HCT116 (cell line): Measurements from ENCODE around the gene GLUD1. TPM values are rescaled to one million over a fixed set of nuclear protein-coding genes. Genes with fewer than 3 reads are reported as not detected.

ENCODE experiments used
- ATAC-seq: fragments of 200-7000 bp; cut with Tn5 transposase; 2 replicates; pipeline ENCODE4 v1.9.1; 2020; ENCODE audit warnings: mild to moderate bottlenecking, moderate library complexity
- BruUV-seq: library from RNA; stranded (reverse); fragments of 400-500 nt; replicated peaks from 2 replicates; lab custom pipeline; 2021; lab: Mats Ljungman, UMichigan
- CTCF ChIA-PET: fragments of 300-600 bp; sonication (Branson Sonifier 250); formaldehyde crosslinking; loops from one replicate; lab custom pipeline; 2021; ENCODE audit warnings: antibody characterized with exemption; lab: Charles Lee
- POLR2A ChIA-PET: fragments of 300-600, 350-600 bp; sonication (Branson Sonifier 250); formaldehyde crosslinking; loops from one replicate; lab custom pipeline; 2021; ENCODE audit warnings: antibody characterized with exemption; lab: Charles Lee
- RAD21 ChIA-PET, 2 experiments: fragments of 300-600 bp; sonication (Branson Sonifier 250); formaldehyde crosslinking; loops; one replicate each; lab custom pipeline; 2023; ENCODE audit warnings: low total read pairs in 2 of 2; ENCODE audit not compliant: uncharacterized antibody in 2 of 2, unreplicated experiment in 2 of 2, low non-redundant PET in 1 of 2; lab: Charles Lee
- DNase-seq: peaks from one replicate; pipeline ENCODE4 v3.0.0-alpha.2; 2010; ENCODE audit warnings: low read depth, low spot score
- H2AFZ ChIP-seq: fragments of 200-600 bp; shearing (Covaris generic), sonication (generic); 2 replicates; pipeline ENCODE4 v1.6.1; 2017; ENCODE audit warnings: low read depth, mixed run types, mixed read lengths, antibody characterized with exemption, low read length; ENCODE audit not compliant: poor library complexity, severe bottlenecking
- H3K27ac ChIP-seq: 2 replicates; pipeline ENCODE4 v1.5.1; 2012; ENCODE audit warnings: low read depth, low read length
- H3K27me3 ChIP-seq: fragments of 200-600 bp; sonication (generic); 2 replicates; pipeline ENCODE4 v1.6.1; 2016; ENCODE audit warnings: mixed run types, low read length, mixed read lengths; ENCODE audit not compliant: insufficient read depth
- H3K36me3 ChIP-seq, 2 experiments: fragments of 200-500 bp in 1 of 2; fragments of 200-600 bp in 1 of 2; sonication (Bioruptor generic) in 1 of 2; sonication (generic) in 1 of 2; 2 replicates each; pipeline versions ENCODE4 v1.5.1 to v1.6.1; 2014 to 2016; ENCODE audit warnings: low read length in 2 of 2, inconsistent platforms in 1 of 2, mixed read lengths in 1 of 2, mixed run types in 1 of 2; ENCODE audit not compliant: insufficient read depth in 2 of 2, control insufficient read depth in 1 of 2
- H3K4me1 ChIP-seq, 2 experiments: fragments of 200-600 bp in 1 of 2; sonication (generic) in 1 of 2; 2 replicates each; pipeline versions ENCODE4 v1.5.1 to v1.6.1; 2012 to 2017; ENCODE audit warnings: low read length in 2 of 2, inconsistent platforms in 1 of 2, mild to moderate bottlenecking in 1 of 2, mixed read lengths in 1 of 2, mixed run types in 1 of 2, moderate library complexity in 1 of 2; ENCODE audit not compliant: insufficient read depth in 2 of 2, control insufficient read depth in 1 of 2
- H3K4me2 ChIP-seq: fragments of 200-600 bp; sonication (generic); 2 replicates; pipeline ENCODE4 v1.6.1; 2017; ENCODE audit warnings: mixed run types, low read length, mixed read lengths
- H3K4me3 ChIP-seq, 2 experiments: fragments of 200-600 bp in 1 of 2; sonication (generic) in 1 of 2; replicated peaks in 1 of 2; 2 replicates each; pipeline ENCODE4 v1.5.1; 2011 to 2016; ENCODE audit warnings: low read length in 2 of 2, control low read depth in 1 of 2, low read depth in 1 of 2, mild to moderate bottlenecking in 1 of 2, mixed read lengths in 1 of 2, mixed run types in 1 of 2
- H3K79me2 ChIP-seq: fragments of 200-600 bp; sonication (generic); 2 replicates; pipeline ENCODE4 v1.6.1; 2017; ENCODE audit warnings: mild to moderate bottlenecking, mixed run types, low read length, moderate library complexity, mixed read lengths; ENCODE audit not compliant: insufficient read depth
- H3K9ac ChIP-seq: fragments of 200-600 bp; sonication (generic); 2 replicates; pipeline ENCODE4 v1.6.1; 2016; ENCODE audit warnings: low read length, mixed read lengths
- H3K9me2 ChIP-seq: fragments of 200-600 bp; sonication (generic), shearing (Covaris generic); 2 replicates; pipeline ENCODE4 v1.6.1; 2017; ENCODE audit warnings: mixed run types, mild to moderate bottlenecking, moderate library complexity; ENCODE audit not compliant: insufficient read depth
- H3K9me3 ChIP-seq, 2 experiments: fragments of 200-500 bp in 1 of 2; fragments of 200-600 bp in 1 of 2; sonication (Bioruptor generic) in 1 of 2; sonication (generic) in 1 of 2; 2 replicates each; pipeline ENCODE4 v1.6.1; 2014 to 2017; ENCODE audit warnings: low read length in 2 of 2, mixed read lengths in 2 of 2, inconsistent platforms in 1 of 2, low read depth in 1 of 2, mild to moderate bottlenecking in 1 of 2, mixed run types in 1 of 2, moderate library complexity in 1 of 2; ENCODE audit not compliant: control insufficient read depth in 1 of 2, insufficient read depth in 1 of 2
- H4K20me1 ChIP-seq: fragments of 200-600 bp; sonication (generic), shearing (Covaris generic); 2 replicates; pipeline ENCODE4 v1.6.1; 2017; ENCODE audit warnings: mixed run types, mild to moderate bottlenecking, moderate library complexity; ENCODE audit not compliant: insufficient read depth
- EZH2 ChIP-seq: fragments of 200-600 bp; sonication (generic); IDR thresholded peaks from 2 replicates; pipeline ENCODE4 v1.6.1; 2017; ENCODE audit warnings: antibody characterized with exemption, mixed run types
- EZH2phosphoT487 ChIP-seq: fragments of 200-600 bp; IDR thresholded peaks from 2 replicates; pipeline ENCODE4 v1.6.1; 2018; ENCODE audit warnings: antibody characterized with exemption, borderline replicate concordance
- FOSL1 ChIP-seq: IDR thresholded peaks from 2 replicates; pipeline ENCODE4 v1.6.1; 2012; ENCODE audit warnings: low read depth
- POLR2A ChIP-seq: IDR thresholded peaks from 2 replicates; pipeline ENCODE4 v1.7.0; 2011; ENCODE audit warnings: borderline replicate concordance; ENCODE audit not compliant: insufficient read depth, insufficient read length; ENCODE audit errors: extremely low read depth
- POLR2AphosphoS5 ChIP-seq: IDR thresholded peaks from 2 replicates; pipeline ENCODE4 v1.6.1; 2011; ENCODE audit warnings: mild to moderate bottlenecking, low read depth, low read length, moderate library complexity
- SP1 ChIP-seq: IDR thresholded peaks from 2 replicates; pipeline ENCODE4 v1.6.1; 2012; ENCODE audit warnings: low read depth
- TCF7L2 ChIP-seq: IDR thresholded peaks from 2 replicates; pipeline ENCODE4 v1.7.0; 2011; ENCODE audit warnings: borderline replicate concordance, inconsistent platforms; ENCODE audit not compliant: insufficient read depth, insufficient read length; ENCODE audit errors: extremely low read depth
- intact Hi-C: fragments of 100-400 bp; cut with micrococcal nuclease; formaldehyde crosslinking; loops from 2 replicates; pipeline ENCODE4 v1.10.0; 2022
- total RNA-seq: library from RNA; stranded (reverse); gene quantifications from one replicate; pipeline ENCODE4 v1.2.1, GENCODE V29; 2021; ENCODE audit not compliant: unreplicated experiment
- TF ChIP-seq, protein P1 (sequence below), 3 experiments: fragments of 200-600 bp in 1 of 3; sonication (generic) in 1 of 3; IDR thresholded peaks in 2 of 3; conservative IDR thresholded peaks in 1 of 3; 2 replicates each; pipeline ENCODE4 v1.5.1; 2012 to 2017; ENCODE audit warnings: low read depth in 2 of 3, low read length in 2 of 3, antibody characterized with exemption in 1 of 3, borderline replicate concordance in 1 of 3, control low read depth in 1 of 3, mild to moderate bottlenecking in 1 of 3, mixed read lengths in 1 of 3, mixed run types in 1 of 3, moderate library complexity in 1 of 3; ENCODE audit not compliant: insufficient read depth in 1 of 3
- TF ChIP-seq, protein P2 (sequence below): IDR thresholded peaks from 2 replicates; pipeline ENCODE4 v1.6.1; 2011; ENCODE audit warnings: mild to moderate bottlenecking, low read length, moderate library complexity; ENCODE audit not compliant: insufficient replicate concordance; ENCODE audit errors: extremely low read depth
- TF ChIP-seq, protein P3 (sequence below): IDR thresholded peaks from 2 replicates; pipeline ENCODE4 v1.6.1; 2012

Gene GLUD1
- total RNA-seq, 1 experiment from 2014 or later: 131 TPM

DNA sequence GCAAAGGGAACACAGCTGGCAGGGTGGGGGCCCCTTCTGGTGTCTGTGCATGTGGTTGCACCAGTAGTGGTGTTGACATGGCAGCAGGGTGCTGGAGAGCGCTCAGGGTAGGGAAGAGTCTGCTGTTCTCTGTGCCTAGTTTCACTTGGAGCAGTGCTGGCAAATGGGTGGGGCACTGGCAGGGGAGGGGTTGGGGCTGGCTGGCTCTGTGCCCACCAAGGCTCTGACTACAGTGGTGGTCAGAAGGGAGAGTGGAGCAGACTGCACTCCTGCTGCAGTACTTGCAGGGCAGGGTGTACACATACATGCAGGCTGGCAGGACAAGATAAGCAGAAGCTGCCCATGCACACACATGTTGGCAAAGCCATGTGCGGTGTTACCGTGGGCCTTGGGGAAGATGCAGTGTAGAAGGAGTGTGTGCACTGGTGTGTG is 56.3 kb downstream of the GLUD1 start:
- Histone ChIP-seq H3K4me3 (no peak overlapping the region), H2AFZ (no peak overlapping the region), H3K4me2 (no peak overlapping the region), H3K79me2 (no peaks in the 10 kb centered on the region), H3K9ac (no peak overlapping the region), H3K4me1 (peaks cover 0 to 4% of the 10 kb centered on the region in 2 experiments; a peak in 1 of 4 replicates), H3K36me3 (no peaks in the 10 kb centered on the region), H4K20me1 (no peaks in the 10 kb centered on the region), H3K27me3 (no peaks in the 10 kb centered on the region), H3K27ac (no peak overlapping the region), H3K9me3 (no peaks in the 10 kb centered on the region), H3K9me2 (no peaks in the 10 kb centered on the region)
- ChIA-PET POLR2A (no interaction called here), RAD21 (no interaction called here), CTCF (no interaction called here)
- DNase-seq (no peak), ATAC-seq (peak; percentile 25; the same call in 1 of the 2 replicates)
- intact Hi-C loops: no loop called here
- TF ChIP-seq, protein P1, sequence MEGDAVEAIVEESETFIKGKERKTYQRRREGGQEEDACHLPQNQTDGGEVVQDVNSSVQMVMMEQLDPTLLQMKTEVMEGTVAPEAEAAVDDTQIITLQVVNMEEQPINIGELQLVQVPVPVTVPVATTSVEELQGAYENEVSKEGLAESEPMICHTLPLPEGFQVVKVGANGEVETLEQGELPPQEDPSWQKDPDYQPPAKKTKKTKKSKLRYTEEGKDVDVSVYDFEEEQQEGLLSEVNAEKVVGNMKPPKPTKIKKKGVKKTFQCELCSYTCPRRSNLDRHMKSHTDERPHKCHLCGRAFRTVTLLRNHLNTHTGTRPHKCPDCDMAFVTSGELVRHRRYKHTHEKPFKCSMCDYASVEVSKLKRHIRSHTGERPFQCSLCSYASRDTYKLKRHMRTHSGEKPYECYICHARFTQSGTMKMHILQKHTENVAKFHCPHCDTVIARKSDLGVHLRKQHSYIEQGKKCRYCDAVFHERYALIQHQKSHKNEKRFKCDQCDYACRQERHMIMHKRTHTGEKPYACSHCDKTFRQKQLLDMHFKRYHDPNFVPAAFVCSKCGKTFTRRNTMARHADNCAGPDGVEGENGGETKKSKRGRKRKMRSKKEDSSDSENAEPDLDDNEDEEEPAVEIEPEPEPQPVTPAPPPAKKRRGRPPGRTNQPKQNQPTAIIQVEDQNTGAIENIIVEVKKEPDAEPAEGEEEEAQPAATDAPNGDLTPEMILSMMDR (IDR thresholded peaks at IDR 0.05 in 2 of 3, conservative IDR thresholded peaks at IDR 0.05 in 1 of 3; ENCODE audit: borderline replicate concordance in 1 of 3, insufficient read depth in 1 of 3, low read depth in 2 of 3, low read length in 2 of 3): no peak
- TF ChIP-seq EZH2phosphoT487: no peak
- TF ChIP-seq EZH2: no peak
- no peak for TF ChIP-seq POLR2AphosphoS5
- no peak for TF ChIP-seq TCF7L2
- TF ChIP-seq, protein P2, sequence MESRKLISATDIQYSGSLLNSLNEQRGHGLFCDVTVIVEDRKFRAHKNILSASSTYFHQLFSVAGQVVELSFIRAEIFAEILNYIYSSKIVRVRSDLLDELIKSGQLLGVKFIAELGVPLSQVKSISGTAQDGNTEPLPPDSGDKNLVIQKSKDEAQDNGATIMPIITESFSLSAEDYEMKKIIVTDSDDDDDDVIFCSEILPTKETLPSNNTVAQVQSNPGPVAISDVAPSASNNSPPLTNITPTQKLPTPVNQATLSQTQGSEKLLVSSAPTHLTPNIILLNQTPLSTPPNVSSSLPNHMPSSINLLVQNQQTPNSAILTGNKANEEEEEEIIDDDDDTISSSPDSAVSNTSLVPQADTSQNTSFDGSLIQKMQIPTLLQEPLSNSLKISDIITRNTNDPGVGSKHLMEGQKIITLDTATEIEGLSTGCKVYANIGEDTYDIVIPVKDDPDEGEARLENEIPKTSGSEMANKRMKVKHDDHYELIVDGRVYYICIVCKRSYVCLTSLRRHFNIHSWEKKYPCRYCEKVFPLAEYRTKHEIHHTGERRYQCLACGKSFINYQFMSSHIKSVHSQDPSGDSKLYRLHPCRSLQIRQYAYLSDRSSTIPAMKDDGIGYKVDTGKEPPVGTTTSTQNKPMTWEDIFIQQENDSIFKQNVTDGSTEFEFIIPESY: no peak
- TF ChIP-seq SP1: no peak
- no peak for TF ChIP-seq POLR2A
- TF ChIP-seq, protein P3, sequence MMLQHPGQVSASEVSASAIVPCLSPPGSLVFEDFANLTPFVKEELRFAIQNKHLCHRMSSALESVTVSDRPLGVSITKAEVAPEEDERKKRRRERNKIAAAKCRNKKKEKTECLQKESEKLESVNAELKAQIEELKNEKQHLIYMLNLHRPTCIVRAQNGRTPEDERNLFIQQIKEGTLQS: no peak
- no peak for TF ChIP-seq FOSL1
- BruUV-seq: no TSS peak
